Naive thymus-derived CD8-positive, alpha-beta T cell (primary cell): ENCODE results near the gene TRPC4. TPM values are rescaled to one million over a fixed set of nuclear protein-coding genes. Genes with fewer than 3 reads are reported as not detected.

ENCODE experiments used
- ATAC-seq, 2 donors: fragments of 150-1000 bp; cut with Tn5 transposase in 1 of 2; sonication (Bioruptor Pico), chemical (Tn5 transposase) in 1 of 2; 1 replicate in 1 of 2; 2 replicates in 1 of 2; pipeline ENCODE4 v1.10.0; 2021; ENCODE audit warnings: mild to moderate bottlenecking in 2 of 2, moderate library complexity in 2 of 2
- POLR2A ChIA-PET: fragments of 350-600 bp; sonication (Branson Sonifier 250); formaldehyde crosslinking; loops from one replicate; lab custom pipeline; 2021; ENCODE audit warnings: antibody characterized with exemption; lab: Charles Lee
- DNase-seq, 10 donors: peaks; one replicate each; pipeline versions ENCODE4 v3.0.0 to v3.0.0-alpha.2; 2020 to 2022
- H3K27ac Mint-ChIP-seq, 10 donors: one replicate each; pipeline ENCODE4 v1.8.0; 2020 to 2022; ENCODE audit warnings: mild to moderate bottlenecking in 10 of 10, mixed read lengths in 10 of 10, moderate library complexity in 4 of 10, inconsistent platforms in 1 of 10
- H3K27me3 Mint-ChIP-seq, 5 donors: one replicate each; pipeline ENCODE4 v1.8.0; 2021 to 2022; ENCODE audit warnings: mixed read lengths in 5 of 5
- H3K36me3 Mint-ChIP-seq, 3 donors: one replicate each; pipeline ENCODE4 v1.8.0; 2020 to 2022; ENCODE audit warnings: mixed read lengths in 3 of 3, mild to moderate bottlenecking in 2 of 3, inconsistent platforms in 1 of 3
- H3K4me1 Mint-ChIP-seq, 4 donors: one replicate each; pipeline ENCODE4 v1.8.0; 2021 to 2022; ENCODE audit warnings: mixed read lengths in 4 of 4
- H3K4me3 Mint-ChIP-seq, 10 donors: one replicate each; pipeline ENCODE4 v1.8.0; 2020 to 2022; ENCODE audit warnings: mild to moderate bottlenecking in 10 of 10, mixed read lengths in 10 of 10, moderate library complexity in 6 of 10, inconsistent platforms in 1 of 10
- H3K9me3 Mint-ChIP-seq, 9 donors: one replicate each; pipeline ENCODE4 v1.8.0; 2020 to 2022; ENCODE audit warnings: mixed read lengths in 9 of 9, mild to moderate bottlenecking in 3 of 9, inconsistent platforms in 1 of 9, moderate library complexity in 1 of 9
- polyA plus RNA-seq, 3 donors: library from polyadenylated mRNA; unstranded; fragments of 300-500 nt; fragmentation: Illumina TruSeq; gene quantifications; one replicate each; pipeline ENCODE4 v1.2.3, GENCODE V29; 2021
- total RNA-seq, 8 experiments: library from RNA in 2 of 8; stranded (reverse) in 2 of 8; gene quantifications; one replicate each; pipeline ENCODE4 v1.2.3 and lab custom pipeline; 2021 to 2026

Gene TRPC4
- total and polyA plus RNA-seq, 5 experiments from 2014 or later, result not detected

DNA sequence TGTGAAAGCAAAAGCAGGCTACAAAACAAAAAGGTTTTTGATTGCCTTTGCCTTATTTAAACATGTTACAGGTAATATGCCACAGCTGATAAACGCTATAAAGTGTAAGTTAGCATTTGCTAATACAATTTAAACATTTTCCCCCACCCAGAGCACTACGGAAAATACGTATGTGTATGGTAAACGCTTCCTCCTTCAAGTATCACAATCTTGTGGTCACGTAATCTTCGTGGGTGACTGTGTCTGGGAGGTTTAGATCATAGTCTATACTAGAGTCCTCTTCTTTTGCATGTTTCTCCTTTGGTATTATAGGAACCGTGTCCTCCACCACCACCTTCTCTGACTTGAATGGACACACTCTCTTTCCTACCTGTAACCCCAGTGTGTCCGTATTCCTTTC is 232.9 kb downstream of the TRPC4 start:
- no peaks in the 10 kb centered on the region for H3K36me3 Mint-ChIP-seq

GRCh38 chr13:37632294-37632693 is 237.3 kb downstream of the TRPC4 start:
- H3K9me3 Mint-ChIP-seq, result peaks cover 0 to 4% (median 0%) of the 10 kb centered on the region in 9 donors
- no peaks in the 10 kb centered on the region for H3K27me3 Mint-ChIP-seq
- no peaks in the 10 kb centered on the region for H3K36me3 Mint-ChIP-seq
- POLR2A ChIA-PET, result no interaction called here
- no peak overlapping the region for H3K4me3 Mint-ChIP-seq
- H3K27ac Mint-ChIP-seq, result no peak overlapping the region
- ATAC-seq (no peak), DNase-seq (no peak)
- H3K4me1 Mint-ChIP-seq, result no peaks in the 10 kb centered on the region

More for the DNA sequence above, 232.9 kb downstream of the TRPC4 start:
- Mint-ChIP-seq H3K9me3 (peaks cover 0 to 8% (median 0%) of the 10 kb centered on the region in 9 donors), H3K27ac (no peak overlapping the region), H3K27me3 (no peaks in the 10 kb centered on the region), H3K4me3 (no peak overlapping the region), H3K4me1 (no peaks in the 10 kb centered on the region)
- no peak for ATAC-seq
- POLR2A ChIA-PET, result no interaction called here
- DNase-seq, result no peak

GRCh38 chr13:37627428-37627827 is 242.1 kb downstream of the TRPC4 start:
- Mint-ChIP-seq H3K27ac (no peak overlapping the region), H3K9me3 (peaks cover 0 to 6% (median 0%) of the 10 kb centered on the region in 9 donors), H3K4me1 (no peaks in the 10 kb centered on the region), H3K27me3 (no peaks in the 10 kb centered on the region), H3K36me3 (no peaks in the 10 kb centered on the region), H3K4me3 (no peak overlapping the region)
- POLR2A ChIA-PET, result no interaction called here
- no peak for ATAC-seq
- no peak for DNase-seq

- Mint-ChIP-seq H3K4me1 (no peaks in the 10 kb centered on the region), H3K27me3 (no peaks in the 10 kb centered on the region), H3K4me3 (no peak overlapping the region), H3K9me3 (peaks cover 0 to 18% (median 2%) of the 10 kb centered on the region in 9 donors), H3K27ac (no peak overlapping the region), H3K36me3 (no peaks in the 10 kb centered on the region)
- DNase-seq, result no peak
- ATAC-seq, result no peak
- POLR2A ChIA-PET, result no interaction called here
Observed at GRCh38 chr13:37621811-37622361, 247.7 kb downstream of the TRPC4 start.

GRCh38 chr13:37618554-37618953 is 251.0 kb downstream of the TRPC4 start:
- DNase-seq, result no peak
- Mint-ChIP-seq H3K4me3 (no peak overlapping the region), H3K9me3 (peaks cover 0 to 18% (median 3%) of the 10 kb centered on the region in 9 donors), H3K27me3 (no peaks in the 10 kb centered on the region), H3K36me3 (no peaks in the 10 kb centered on the region), H3K27ac (no peak overlapping the region), H3K4me1 (no peaks in the 10 kb centered on the region)
- ATAC-seq, result no peak
- POLR2A ChIA-PET, result no interaction called here

- no peak overlapping the region for H3K4me3 Mint-ChIP-seq
- no peaks in the 10 kb centered on the region for H3K27me3 Mint-ChIP-seq
- DNase-seq (no peak), ATAC-seq (no peak)
- H3K4me1 Mint-ChIP-seq, result no peaks in the 10 kb centered on the region
- no peak overlapping the region for H3K27ac Mint-ChIP-seq
- H3K36me3 Mint-ChIP-seq, result no peaks in the 10 kb centered on the region
- POLR2A ChIA-PET, result no interaction called here
- peaks cover 0 to 17% (median 3%) of the 10 kb centered on the region in 9 donors for H3K9me3 Mint-ChIP-seq
Observed at GRCh38 chr13:37617173-37617572, 252.4 kb downstream of the TRPC4 start.

GRCh38 chr13:37616131-37616530 is 253.4 kb downstream of the TRPC4 start:
- POLR2A ChIA-PET, result no interaction called here
- H3K27ac Mint-ChIP-seq, result no peak overlapping the region
- H3K9me3 Mint-ChIP-seq, result peaks cover 0 to 9% (median 3%) of the 10 kb centered on the region in 9 donors
- ATAC-seq (no peak), DNase-seq (no peak)
- no peak overlapping the region for H3K4me3 Mint-ChIP-seq
- H3K4me1 Mint-ChIP-seq, result no peaks in the 10 kb centered on the region
- H3K27me3 Mint-ChIP-seq, result no peaks in the 10 kb centered on the region
- H3K36me3 Mint-ChIP-seq, result no peaks in the 10 kb centered on the region

- Mint-ChIP-seq H3K9me3 (peaks cover 0 to 4% (median 0%) of the 10 kb centered on the region in 9 donors), H3K27ac (no peak overlapping the region), H3K36me3 (no peaks in the 10 kb centered on the region), H3K4me1 (no peaks in the 10 kb centered on the region), H3K27me3 (no peaks in the 10 kb centered on the region), H3K4me3 (no peak overlapping the region)
- no peak for DNase-seq
- POLR2A ChIA-PET, result no interaction called here
- ATAC-seq, result no peak
Observed at GRCh38 chr13:37615276-37615675, 254.3 kb downstream of the TRPC4 start.

DNA sequence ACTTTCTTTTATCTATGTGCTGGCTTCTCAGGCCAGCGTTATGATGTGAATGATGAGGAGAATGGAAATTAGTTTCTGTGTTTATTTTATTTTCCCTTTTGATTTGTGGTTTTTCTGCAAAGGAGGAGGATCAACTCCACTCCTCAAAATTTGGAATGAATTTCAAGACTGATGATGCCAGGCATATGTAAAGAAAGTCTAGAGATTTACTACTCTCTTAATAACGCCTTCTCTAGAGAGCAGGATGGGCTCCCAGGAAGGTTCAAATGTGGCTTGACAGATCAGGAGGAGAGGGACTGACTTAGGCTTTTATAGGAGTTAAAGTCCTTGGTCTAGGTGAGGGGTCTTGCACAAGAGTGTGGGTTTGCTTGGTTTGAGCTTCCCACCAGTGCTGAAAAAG is 255.9 kb downstream of the TRPC4 start:
- Mint-ChIP-seq H3K4me3 (no peak overlapping the region), H3K27me3 (no peaks in the 10 kb centered on the region), H3K9me3 (peaks cover 0 to 2% (median 0%) of the 10 kb centered on the region in 9 donors), H3K36me3 (no peaks in the 10 kb centered on the region), H3K27ac (no peak overlapping the region), H3K4me1 (no peaks in the 10 kb centered on the region)
- POLR2A ChIA-PET, result no interaction called here
- DNase-seq (no peak), ATAC-seq (no peak)

GRCh38 chr13:37613236-37613635 is 256.3 kb downstream of the TRPC4 start:
- no peak for DNase-seq
- ATAC-seq, result no peak
- H3K36me3 Mint-ChIP-seq, result no peaks in the 10 kb centered on the region
- H3K27ac Mint-ChIP-seq, result no peak overlapping the region
- no peaks in the 10 kb centered on the region for H3K27me3 Mint-ChIP-seq
- no peak overlapping the region for H3K4me3 Mint-ChIP-seq
- POLR2A ChIA-PET, result no interaction called here
- H3K4me1 Mint-ChIP-seq, result no peaks in the 10 kb centered on the region
- H3K9me3 Mint-ChIP-seq, result peaks cover 0 to 2% (median 0%) of the 10 kb centered on the region in 9 donors

- Mint-ChIP-seq H3K9me3 (peaks cover 0 to 15% (median 0%) of the 10 kb centered on the region in 9 donors), H3K36me3 (no peaks in the 10 kb centered on the region), H3K27me3 (no peaks in the 10 kb centered on the region), H3K4me1 (no peaks in the 10 kb centered on the region), H3K4me3 (no peak overlapping the region), H3K27ac (no peak overlapping the region)
- no peak for DNase-seq
- no peak for ATAC-seq
- POLR2A ChIA-PET, result no interaction called here
Observed at GRCh38 chr13:37608750-37609339, 260.7 kb downstream of the TRPC4 start.

DNA sequence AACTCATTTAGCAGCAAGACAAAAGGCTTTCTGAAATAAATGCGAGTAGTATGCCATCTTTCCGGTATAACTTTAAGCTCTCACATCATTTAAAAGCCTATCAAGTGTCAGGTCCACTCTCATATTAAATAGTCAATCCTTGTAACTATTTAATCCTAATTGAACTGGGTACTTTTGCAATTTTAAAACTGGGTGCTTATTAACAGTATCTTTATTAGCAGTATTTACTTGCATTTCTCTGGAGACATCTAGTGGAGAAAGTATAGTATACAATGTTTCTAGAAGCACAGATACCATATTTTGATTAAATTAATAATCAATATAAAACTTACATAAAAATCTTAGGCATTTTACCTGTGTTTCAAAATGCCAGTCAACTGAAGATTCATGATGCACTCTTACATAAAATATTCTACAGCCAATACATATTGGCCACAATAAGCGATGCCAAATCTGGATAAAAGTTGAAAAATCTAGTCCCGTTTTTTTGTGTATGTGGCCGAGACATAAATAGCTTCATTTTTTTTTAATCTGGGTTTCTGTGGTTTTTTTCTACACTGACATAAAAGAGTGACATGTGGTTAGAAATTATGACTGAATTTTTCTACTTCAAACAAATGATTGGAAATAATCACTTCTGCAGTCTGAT is 266.7 kb downstream of the TRPC4 start:
- no peaks in the 10 kb centered on the region for H3K27me3 Mint-ChIP-seq

DNA sequence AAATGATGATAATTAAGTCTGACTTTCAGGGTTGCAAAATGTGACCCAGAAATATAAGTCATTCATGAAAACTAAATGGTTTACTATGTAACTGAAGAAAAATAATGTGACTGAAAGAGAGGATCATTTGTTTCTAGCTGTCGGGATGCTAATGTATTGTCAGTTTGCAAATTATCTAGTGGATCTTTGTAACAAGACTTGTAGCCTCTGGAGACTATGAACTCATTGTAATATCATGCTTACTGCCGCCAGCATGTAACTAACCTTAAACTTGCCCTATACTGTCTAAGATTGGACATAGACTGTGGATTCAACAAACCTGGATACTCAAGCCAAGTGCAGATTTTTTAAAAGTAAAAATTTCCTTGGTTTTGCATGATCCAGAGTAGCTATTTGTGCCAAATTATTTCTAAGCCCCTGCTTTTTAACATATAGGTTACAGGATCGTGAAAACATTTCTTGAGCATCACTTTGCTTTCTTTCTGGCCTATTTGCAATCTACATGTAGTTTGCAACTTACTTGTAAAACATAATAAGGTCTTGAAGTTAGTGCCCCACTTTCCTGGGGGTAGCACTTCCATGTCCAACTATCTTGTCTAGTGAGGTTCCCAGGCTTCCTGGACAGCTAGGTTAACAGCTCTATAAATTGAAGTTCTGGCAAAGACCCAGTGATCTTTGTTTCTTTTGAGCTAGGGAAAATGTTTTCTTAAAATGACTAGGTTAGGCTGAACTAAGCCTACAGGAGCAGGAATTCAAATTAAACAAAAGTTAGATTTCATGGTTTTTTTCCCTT is 267.7 kb downstream of the TRPC4 start:
- no peaks in the 10 kb centered on the region for H3K4me1 Mint-ChIP-seq
- H3K36me3 Mint-ChIP-seq, result no peaks in the 10 kb centered on the region
- ATAC-seq, result no peak
- no peak for DNase-seq
- no peak overlapping the region for H3K27ac Mint-ChIP-seq
- H3K27me3 Mint-ChIP-seq, result no peaks in the 10 kb centered on the region
- POLR2A ChIA-PET, result no interaction called here
- H3K4me3 Mint-ChIP-seq, result no peak overlapping the region
- H3K9me3 Mint-ChIP-seq, result peaks cover 0 to 8% (median 0%) of the 10 kb centered on the region in 9 donors

More for the DNA sequence above, 266.7 kb downstream of the TRPC4 start:
- ATAC-seq, result no peak
- Mint-ChIP-seq H3K27ac (no peak overlapping the region), H3K36me3 (no peaks in the 10 kb centered on the region), H3K9me3 (peaks cover 0 to 15% (median 0%) of the 10 kb centered on the region in 9 donors), H3K4me3 (no peak overlapping the region), H3K4me1 (no peaks in the 10 kb centered on the region)
- POLR2A ChIA-PET, result no interaction called here
- DNase-seq, result no peak
